H1 (cell line): ENCODE results near the gene CBS.

Experiments used
- JUN ChIP-seq: IDR thresholded peaks from 2 replicates; pipeline ENCODE4 v1.6.1; 2011; ENCODE audit warnings: low read depth, mild to moderate bottlenecking, improper control_type of control experiment, low read length
- POLR2A ChIP-seq, 2 experiments: IDR thresholded peaks; 1 replicate in 1 of 2; 2 replicates in 1 of 2; pipeline ENCODE4 v1.6.1; 2011; ENCODE audit warnings: low read depth in 2 of 2, low read length in 2 of 2, mild to moderate bottlenecking in 2 of 2; ENCODE audit errors: control extremely low read depth in 1 of 2

DNA sequence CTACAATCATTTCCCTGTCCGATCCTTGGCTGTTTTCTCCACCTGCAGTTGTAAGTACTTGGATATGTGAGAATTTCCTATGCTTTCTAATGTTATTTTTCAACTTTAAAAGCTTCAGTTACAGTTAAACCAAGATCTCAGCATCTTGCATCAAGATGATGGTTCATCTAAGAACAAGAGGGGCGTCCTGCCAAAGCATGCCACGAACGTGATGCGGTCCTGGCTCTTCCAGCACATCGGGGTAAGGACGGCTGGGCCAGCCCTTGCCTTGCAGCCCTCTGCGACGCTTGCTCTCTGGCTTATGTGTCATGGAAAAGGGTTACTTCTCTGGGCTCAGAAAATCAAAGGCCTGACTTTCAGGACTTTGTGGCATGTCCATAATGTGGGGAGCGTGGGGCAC is 54.4 kb downstream of the CBS start:
- TF ChIP-seq POLR2A (IDR thresholded peaks at IDR 0.05; ENCODE audit: control extremely low read depth in 1 of 2, low read depth in 2 of 2, low read length in 2 of 2) (no peak), JUN (no peak)
